Activated naive CD8-positive, alpha-beta T cell treated with anti-CD3 and anti-CD28 coated beads for 36 hours (primary cell): ENCODE data around the gene SDK1. TPM values are rescaled to one million over a fixed set of nuclear protein-coding genes. Genes with fewer than 3 reads are reported as not detected.

ENCODE experiments used
- DNase-seq: peaks from one replicate; pipeline ENCODE4 v3.0.0; 2021
- H3K27ac Mint-ChIP-seq: one replicate; pipeline ENCODE4 v1.8.0; 2022; ENCODE audit warnings: mild to moderate bottlenecking, moderate library complexity, mixed read lengths
- H3K27me3 Mint-ChIP-seq: one replicate; pipeline ENCODE4 v1.8.0; 2022; ENCODE audit warnings: mild to moderate bottlenecking, mixed read lengths
- H3K36me3 Mint-ChIP-seq: one replicate; pipeline ENCODE4 v1.8.0; 2021; ENCODE audit warnings: mild to moderate bottlenecking, mixed read lengths
- H3K4me1 Mint-ChIP-seq: one replicate; pipeline ENCODE4 v1.8.0; 2021; ENCODE audit warnings: mixed read lengths
- H3K4me3 Mint-ChIP-seq: one replicate; pipeline ENCODE4 v1.8.0; 2022; ENCODE audit warnings: mild to moderate bottlenecking, moderate library complexity, mixed read lengths
- H3K9me3 Mint-ChIP-seq: one replicate; pipeline ENCODE4 v1.8.0; 2022; ENCODE audit warnings: mixed read lengths
- total RNA-seq, 2 experiments: library from RNA; stranded (reverse); gene quantifications; one replicate each; pipeline ENCODE4 v1.2.3, GENCODE V29; 2021

SDK1 gene
- total RNA-seq, 2 experiments from 2014 or later: 0.49 to 0.54 TPM

DNA sequence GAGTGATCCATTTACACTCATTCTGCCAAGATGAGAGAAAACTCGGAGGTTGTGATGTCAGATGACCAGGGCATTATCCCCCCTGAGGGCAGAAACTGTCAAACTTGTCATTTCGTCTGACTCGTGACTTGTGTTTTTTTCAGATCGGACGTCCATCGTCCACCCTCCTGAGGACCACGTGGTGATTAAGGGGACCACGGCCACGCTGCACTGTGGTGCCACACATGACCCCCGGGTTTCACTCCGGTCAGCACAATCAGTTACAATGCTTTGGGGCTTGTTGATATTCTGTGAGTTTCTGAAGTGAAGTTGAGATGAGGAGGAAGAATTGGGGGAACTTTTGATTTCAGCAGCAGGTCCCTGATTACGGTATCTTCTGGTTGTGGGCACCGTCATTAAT, 670.3 kb downstream of the SDK1 start:
- Mint-ChIP-seq H3K4me1 (no peaks in the 10 kb centered on the region), H3K9me3 (no peaks in the 10 kb centered on the region), H3K27ac (no peak overlapping the region), H3K4me3 (no peak overlapping the region), H3K36me3 (no peaks in the 10 kb centered on the region), H3K27me3 (no peaks in the 10 kb centered on the region)
- DNase-seq: no peak

- DNase-seq: no peak
- H3K27me3 Mint-ChIP-seq: no peaks in the 10 kb centered on the region
- H3K27ac Mint-ChIP-seq: no peak overlapping the region
- H3K9me3 Mint-ChIP-seq: no peaks in the 10 kb centered on the region
- H3K4me3 Mint-ChIP-seq: no peak overlapping the region
- H3K36me3 Mint-ChIP-seq: no peaks in the 10 kb centered on the region
- H3K4me1 Mint-ChIP-seq: no peaks in the 10 kb centered on the region
These were observed 672.2 kb downstream of the SDK1 start for GRCh38 chr7:3973264-3973663.

GRCh38 chr7:3974329-3974728, 673.3 kb downstream of the SDK1 start:
- Mint-ChIP-seq H3K4me1 (no peaks in the 10 kb centered on the region), H3K4me3 (no peak overlapping the region), H3K9me3 (no peaks in the 10 kb centered on the region), H3K27me3 (no peaks in the 10 kb centered on the region), H3K36me3 (no peaks in the 10 kb centered on the region), H3K27ac (no peak overlapping the region)
- no peak for DNase-seq

GRCh38 chr7:3975371-3975770, 674.3 kb downstream of the SDK1 start:
- Mint-ChIP-seq H3K27ac (no peak overlapping the region), H3K4me1 (no peaks in the 10 kb centered on the region), H3K27me3 (no peaks in the 10 kb centered on the region), H3K9me3 (no peaks in the 10 kb centered on the region), H3K36me3 (no peaks in the 10 kb centered on the region), H3K4me3 (no peak overlapping the region)
- no peak for DNase-seq

GRCh38 chr7:3977391-3977790, 676.3 kb downstream of the SDK1 start:
- Mint-ChIP-seq H3K36me3 (no peaks in the 10 kb centered on the region), H3K27ac (no peak overlapping the region), H3K27me3 (no peaks in the 10 kb centered on the region), H3K4me3 (no peak overlapping the region), H3K4me1 (no peaks in the 10 kb centered on the region), H3K9me3 (no peaks in the 10 kb centered on the region)
- no peak for DNase-seq

DNA sequence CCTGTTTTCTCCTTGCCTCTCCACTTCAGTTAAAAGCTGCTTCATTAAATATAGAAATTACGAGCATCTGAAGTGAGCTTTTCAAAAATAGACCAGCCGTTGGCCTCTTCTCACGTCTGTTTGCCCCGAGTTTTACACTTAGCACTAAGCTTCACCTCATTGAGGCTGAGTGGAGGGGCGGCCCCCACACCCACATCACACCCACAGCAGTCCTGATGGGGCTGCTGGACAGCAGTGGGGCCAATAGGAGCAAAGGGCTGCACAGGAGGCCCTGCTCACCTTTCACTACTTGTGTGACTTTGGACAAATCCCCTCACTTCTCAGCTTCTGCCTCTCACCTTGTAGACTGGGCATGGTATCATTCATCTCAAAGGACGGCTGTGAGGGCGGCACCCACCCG, 677.8 kb downstream of the SDK1 start:
- no peak overlapping the region for H3K27ac Mint-ChIP-seq
- DNase-seq: no peak
- no peak overlapping the region for H3K4me3 Mint-ChIP-seq
- H3K9me3 Mint-ChIP-seq: no peaks in the 10 kb centered on the region
- no peaks in the 10 kb centered on the region for H3K27me3 Mint-ChIP-seq
- H3K4me1 Mint-ChIP-seq: no peaks in the 10 kb centered on the region
- no peaks in the 10 kb centered on the region for H3K36me3 Mint-ChIP-seq

DNA sequence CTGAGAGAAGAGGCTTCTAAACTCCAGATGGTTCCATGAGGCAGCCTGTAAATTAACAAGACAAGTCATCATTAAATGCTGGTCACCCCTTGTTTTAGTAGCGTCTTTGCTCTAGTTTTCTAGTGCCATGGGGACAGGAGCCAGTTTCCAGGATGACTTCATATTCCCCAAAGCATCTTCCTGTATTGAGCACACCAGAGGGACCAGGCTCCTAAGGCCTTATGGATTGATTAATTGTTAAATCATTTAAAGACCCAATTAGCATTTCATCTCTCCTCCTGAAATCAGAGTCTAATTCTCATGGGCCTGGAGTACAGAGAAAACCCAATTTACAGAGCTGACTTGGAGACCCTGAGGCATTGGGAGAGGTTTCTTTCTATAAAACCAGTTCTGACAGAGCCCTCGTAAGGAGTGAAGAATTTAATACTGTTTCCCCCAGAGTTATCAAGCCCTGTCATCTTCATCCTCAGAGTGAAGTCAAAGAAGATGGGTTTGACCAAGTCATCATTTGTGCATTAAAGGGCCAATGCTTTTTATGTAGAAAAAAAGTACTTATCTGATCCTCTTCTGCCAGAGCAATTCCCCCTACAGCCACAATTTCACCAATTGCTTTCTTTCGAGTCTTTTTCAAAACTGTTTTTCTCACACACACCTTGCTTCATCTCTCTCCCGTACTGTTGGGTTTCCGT, 678.7 kb downstream of the SDK1 start:
- no peaks in the 10 kb centered on the region for H3K9me3 Mint-ChIP-seq
- DNase-seq: no peak
- no peaks in the 10 kb centered on the region for H3K27me3 Mint-ChIP-seq
- H3K4me1 Mint-ChIP-seq: no peaks in the 10 kb centered on the region
- H3K4me3 Mint-ChIP-seq: no peak overlapping the region
- no peaks in the 10 kb centered on the region for H3K36me3 Mint-ChIP-seq
- H3K27ac Mint-ChIP-seq: no peak overlapping the region

DNA sequence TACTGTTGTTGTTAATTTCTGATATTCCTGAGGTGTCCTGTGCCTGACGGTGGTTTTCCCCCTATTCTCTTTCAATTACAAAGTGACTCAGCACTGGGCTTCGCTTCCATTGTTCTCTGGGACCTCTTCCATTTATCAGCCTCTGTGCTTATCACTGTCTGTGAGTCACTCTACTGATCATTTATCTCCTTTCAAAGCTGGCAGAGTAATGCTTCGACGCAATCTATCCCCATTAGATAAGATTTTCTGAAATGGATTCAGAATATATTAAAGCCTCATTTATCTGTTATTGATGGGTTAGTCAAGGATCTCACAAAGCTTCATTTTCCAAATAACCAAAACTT, 679.2 kb downstream of the SDK1 start:
- no peaks in the 10 kb centered on the region for H3K36me3 Mint-ChIP-seq
- H3K4me3 Mint-ChIP-seq: no peak overlapping the region
- DNase-seq: no peak
- H3K27me3 Mint-ChIP-seq: no peaks in the 10 kb centered on the region
- no peak overlapping the region for H3K27ac Mint-ChIP-seq
- H3K4me1 Mint-ChIP-seq: no peaks in the 10 kb centered on the region
- no peaks in the 10 kb centered on the region for H3K9me3 Mint-ChIP-seq

- no peaks in the 10 kb centered on the region for H3K36me3 Mint-ChIP-seq
- no peak overlapping the region for H3K4me3 Mint-ChIP-seq
- H3K27me3 Mint-ChIP-seq: no peaks in the 10 kb centered on the region
- no peaks in the 10 kb centered on the region for H3K4me1 Mint-ChIP-seq
- no peaks in the 10 kb centered on the region for H3K9me3 Mint-ChIP-seq
- DNase-seq: no peak
- no peak overlapping the region for H3K27ac Mint-ChIP-seq
These were observed 680.2 kb downstream of the SDK1 start for GRCh38 chr7:3981281-3981680.

DNA sequence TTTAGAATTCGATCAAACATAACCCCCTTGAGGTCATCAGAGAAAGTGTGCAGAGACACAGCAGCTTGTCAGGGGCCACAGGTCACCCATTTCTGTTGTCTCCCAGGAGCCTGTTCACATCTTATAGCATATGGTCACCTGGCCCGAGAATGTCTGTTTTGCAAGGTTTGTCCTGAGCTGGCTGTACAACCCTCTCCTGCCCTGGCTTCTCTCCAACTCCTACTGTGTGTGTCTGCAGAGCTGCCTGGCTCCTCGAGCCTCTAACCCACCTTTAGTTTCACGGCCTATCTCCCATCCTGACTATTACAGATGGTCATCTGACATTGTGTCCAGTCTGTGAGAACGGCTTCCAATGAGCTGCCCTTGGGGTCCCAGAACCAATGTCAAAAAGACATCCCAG, 683.4 kb downstream of the SDK1 start:
- Mint-ChIP-seq H3K4me3 (no peak overlapping the region), H3K9me3 (no peaks in the 10 kb centered on the region)

GRCh38 chr7:3986927-3987326, 685.9 kb downstream of the SDK1 start:
- no peaks in the 10 kb centered on the region for H3K4me1 Mint-ChIP-seq
- no peak overlapping the region for H3K4me3 Mint-ChIP-seq
- no peaks in the 10 kb centered on the region for H3K27me3 Mint-ChIP-seq
- DNase-seq: no peak
- H3K36me3 Mint-ChIP-seq: no peaks in the 10 kb centered on the region
- H3K27ac Mint-ChIP-seq: no peak overlapping the region
- no peaks in the 10 kb centered on the region for H3K9me3 Mint-ChIP-seq

More for the DNA sequence above, 683.4 kb downstream of the SDK1 start:
- Mint-ChIP-seq H3K27me3 (no peaks in the 10 kb centered on the region), H3K4me1 (no peaks in the 10 kb centered on the region), H3K27ac (no peak overlapping the region), H3K36me3 (no peaks in the 10 kb centered on the region)
- no peak for DNase-seq

GRCh38 chr7:3987426-3987927, 686.4 kb downstream of the SDK1 start:
- H3K9me3 Mint-ChIP-seq: no peaks in the 10 kb centered on the region
- H3K4me3 Mint-ChIP-seq: no peak overlapping the region
- H3K27ac Mint-ChIP-seq: no peak overlapping the region
- no peak for DNase-seq
- H3K4me1 Mint-ChIP-seq: no peaks in the 10 kb centered on the region
- H3K27me3 Mint-ChIP-seq: no peaks in the 10 kb centered on the region
- no peaks in the 10 kb centered on the region for H3K36me3 Mint-ChIP-seq

DNA sequence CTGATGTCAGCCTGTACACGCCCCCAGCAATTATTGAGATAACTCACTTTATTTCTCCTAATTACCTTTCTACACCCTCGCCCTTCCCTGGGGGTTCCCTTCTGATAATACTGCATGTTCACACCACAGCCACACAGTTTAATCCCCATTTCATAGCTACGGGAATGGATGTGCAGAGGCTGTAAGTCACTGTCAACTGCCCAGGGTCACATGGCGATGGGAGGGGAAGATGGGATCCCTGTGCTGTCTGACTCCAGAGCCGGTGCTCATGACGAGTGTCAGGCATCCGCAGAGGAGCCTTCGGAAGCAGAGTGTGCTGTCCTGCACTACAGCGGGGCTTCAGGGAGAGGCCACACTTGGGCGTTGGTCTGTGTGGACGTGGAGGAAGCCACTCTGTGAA, 688.7 kb downstream of the SDK1 start:
- Mint-ChIP-seq H3K4me1 (no peaks in the 10 kb centered on the region), H3K4me3 (no peak overlapping the region), H3K9me3 (no peaks in the 10 kb centered on the region), H3K27ac (no peak overlapping the region), H3K36me3 (no peaks in the 10 kb centered on the region), H3K27me3 (no peaks in the 10 kb centered on the region)
- no peak for DNase-seq

DNA sequence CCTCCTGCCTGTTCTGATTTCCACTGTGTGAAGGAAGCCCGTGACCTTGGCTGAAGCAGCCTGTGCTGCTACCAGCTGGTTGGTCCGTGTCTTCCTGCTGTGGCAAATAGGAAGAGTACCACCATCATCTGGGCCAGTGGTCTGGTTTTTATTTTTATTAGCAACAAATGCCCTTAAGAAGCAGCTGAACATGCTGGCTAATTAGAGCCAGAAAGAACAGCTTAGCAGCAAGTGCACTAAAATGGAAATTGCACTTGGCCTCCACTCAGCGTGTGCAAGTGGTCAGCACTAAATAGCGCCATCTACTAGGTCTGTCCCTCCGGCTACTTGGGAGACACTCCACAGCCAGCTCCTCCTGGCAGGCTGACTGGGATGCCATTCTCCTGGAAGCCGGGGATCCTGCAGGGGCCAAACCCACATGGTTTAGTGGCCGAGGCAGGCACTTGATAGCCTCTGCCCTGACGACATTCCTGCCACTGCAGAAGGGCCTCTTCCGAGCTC, 690.7 kb downstream of the SDK1 start:
- Mint-ChIP-seq H3K4me3 (no peak overlapping the region), H3K9me3 (no peaks in the 10 kb centered on the region), H3K36me3 (no peaks in the 10 kb centered on the region), H3K4me1 (no peaks in the 10 kb centered on the region), H3K27ac (no peak overlapping the region), H3K27me3 (no peaks in the 10 kb centered on the region)
- DNase-seq: no peak

- Mint-ChIP-seq H3K4me3 (no peak overlapping the region), H3K9me3 (no peaks in the 10 kb centered on the region), H3K36me3 (no peaks in the 10 kb centered on the region), H3K27ac (no peak overlapping the region), H3K27me3 (no peaks in the 10 kb centered on the region), H3K4me1 (no peaks in the 10 kb centered on the region)
- DNase-seq: no peak
These were observed 691.8 kb downstream of the SDK1 start for GRCh38 chr7:3992841-3993240.

DNA sequence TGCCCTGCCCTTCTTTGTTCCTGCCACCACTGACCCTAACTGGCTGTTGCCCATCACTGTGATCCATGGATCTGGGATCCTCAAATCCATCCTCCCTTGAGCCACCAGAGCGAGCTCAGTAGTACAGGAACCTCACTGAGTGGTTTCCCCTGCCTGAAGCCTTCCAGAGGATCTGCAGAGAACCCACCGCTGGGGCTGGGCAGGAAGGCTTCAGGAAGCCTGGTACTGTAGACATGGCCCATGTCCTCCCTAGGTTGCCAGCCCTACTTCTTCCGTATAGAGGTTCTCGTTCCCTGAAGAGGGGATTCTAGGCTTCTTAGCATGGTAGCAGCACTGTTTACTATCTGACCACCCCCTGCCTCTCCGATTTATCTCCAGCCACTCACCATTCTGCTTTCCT, 693.7 kb downstream of the SDK1 start:
- H3K27ac Mint-ChIP-seq: no peak overlapping the region

More for the DNA sequence above, 693.7 kb downstream of the SDK1 start:
- DNase-seq: no peak
- Mint-ChIP-seq H3K4me3 (no peak overlapping the region), H3K9me3 (no peaks in the 10 kb centered on the region), H3K36me3 (no peaks in the 10 kb centered on the region), H3K4me1 (no peaks in the 10 kb centered on the region), H3K27me3 (no peaks in the 10 kb centered on the region)
